Right atrium auricular region (tissue), 2 donors: Measurements from ENCODE around the gene MCMBP. TPM values are rescaled to one million over a fixed set of nuclear protein-coding genes. Genes with fewer than 3 reads are reported as not detected.

Source experiments
- DNase-seq: peaks from one replicate; pipeline ENCODE4 v3.0.0-alpha.2; 2019; ENCODE audit warnings: low spot score
- H3K27ac ChIP-seq, 2 donors: fragments of 200-600 bp; sonication (generic); 1 replicate in 1 of 2; 2 replicates in 1 of 2; pipeline ENCODE4 v1.5.1; 2016 to 2019
- H3K27me3 ChIP-seq, 2 donors: fragments of 200-600 bp; sonication (generic); one replicate each; pipeline versions ENCODE4 v1.5.1 to v1.6.0; 2017 to 2019
- H3K36me3 ChIP-seq: fragments of 200-600 bp; sonication (generic); one replicate; pipeline ENCODE4 v1.5.1; 2016
- H3K4me1 ChIP-seq, 2 donors: fragments of 200-600 bp; sonication (generic); one replicate each; pipeline versions ENCODE4 v1.5.1 to v1.6.0; 2017 to 2019
- H3K4me3 ChIP-seq, 2 donors: fragments of 200-600 bp; sonication (generic); 1 replicate in 1 of 2; 2 replicates in 1 of 2; pipeline ENCODE4 v1.5.1; 2017 to 2019; ENCODE audit warnings: mild to moderate bottlenecking in 1 of 2, moderate library complexity in 1 of 2
- H3K9me3 ChIP-seq, 2 donors: fragments of 200-600 bp; sonication (generic); one replicate each; pipeline ENCODE4 v1.5.1; 2019
- CTCF ChIP-seq, 2 donors: fragments of 200-600 bp; sonication (generic); IDR thresholded peaks; one replicate each; pipeline ENCODE4 v1.5.1; 2019; ENCODE audit warnings: antibody characterized with exemption in 2 of 2
- total RNA-seq, 2 donors: library from RNA; depleted of rRNA; stranded (reverse); fragments of >200 nt; gene quantifications; one replicate each; pipeline ENCODE4 v1.1.0, GENCODE V29; 2016

Gene MCMBP
- total RNA-seq, 2 donors from 2014 or later: 22.9 to 28.5 TPM

- no peaks in the 10 kb centered on the region for H3K36me3 ChIP-seq
- no peaks in the 10 kb centered on the region for H3K27me3 ChIP-seq
- no peaks in the 10 kb centered on the region for H3K9me3 ChIP-seq
- no peak overlapping the region for H3K27ac ChIP-seq
- H3K4me1 ChIP-seq: no peaks in the 10 kb centered on the region
- no peak overlapping the region for H3K4me3 ChIP-seq
- no peak for DNase-seq
- TF ChIP-seq CTCF (IDR thresholded peaks at IDR 0.05): no peak
Measured at GRCh38 chr10:119780879-119781480, 91.7 kb downstream of the MCMBP start.

Other genes starting within 250 kb of the MCMBP start
- 100 to 1,000 TPM; 126 to 152 TPM for gene BAG3, start 221.5 kb downstream of the MCMBP start, total RNA-seq
- 1 to 10 TPM; 3.9 to 6.2 TPM for gene INPP5F, start 146.8 kb downstream of the MCMBP start, total RNA-seq
- gene SEC23IP, start 19.9 kb upstream of the MCMBP start, total RNA-seq: 10 to 100 TPM; 14.5 to 16.4 TPM